ENCODE data around the gene A1CF. TPM values are rescaled to one million over a fixed set of nuclear protein-coding genes. Genes with fewer than 3 reads are reported as not detected.
"Not testable (repeated sequence)": the region's sequence is repeated elsewhere in the genome, so short reads cannot be mapped to it uniquely, and the experiment has no call there.

Gene A1CF
- total RNA-seq, 1 experiment from 2014 or later, result not detected

DNA sequence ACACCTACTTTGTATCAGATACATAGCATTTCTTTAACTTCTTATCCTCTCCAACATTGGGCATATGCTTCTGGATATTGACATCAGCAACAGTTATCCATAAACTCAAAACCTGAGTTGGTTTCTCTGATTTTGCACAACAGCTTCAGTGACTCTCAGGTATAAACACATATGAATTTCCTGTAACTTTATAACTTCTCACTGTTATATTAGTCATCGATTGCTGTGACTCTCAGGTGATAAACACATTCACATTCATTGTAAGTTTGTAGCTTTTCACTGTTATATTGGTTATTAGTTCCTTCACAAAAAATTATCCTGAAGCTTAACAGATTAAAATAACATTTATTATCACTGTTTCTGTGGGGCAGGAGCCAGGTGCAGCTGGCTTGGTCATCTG is 88.7 kb downstream of the A1CF start:
- no peaks in the 10 kb centered on the region for H3K4me1 Mint-ChIP-seq (ENCODE audit: insufficient read depth, unreplicated experiment)
- BruUV-seq (replicated peaks), result no TSS peak
- ChIA-PET CTCF (interaction anchor here (0.6 kb wide), 1 partner anchor 252 kb away, joined by 3 read pairs; no protein-coding TSS in a partner anchor), POLR2A (no interaction called here)
- intact Hi-C loops (cut with micrococcal nuclease), result no loop called here
- TF ChIP-seq, protein P1, sequence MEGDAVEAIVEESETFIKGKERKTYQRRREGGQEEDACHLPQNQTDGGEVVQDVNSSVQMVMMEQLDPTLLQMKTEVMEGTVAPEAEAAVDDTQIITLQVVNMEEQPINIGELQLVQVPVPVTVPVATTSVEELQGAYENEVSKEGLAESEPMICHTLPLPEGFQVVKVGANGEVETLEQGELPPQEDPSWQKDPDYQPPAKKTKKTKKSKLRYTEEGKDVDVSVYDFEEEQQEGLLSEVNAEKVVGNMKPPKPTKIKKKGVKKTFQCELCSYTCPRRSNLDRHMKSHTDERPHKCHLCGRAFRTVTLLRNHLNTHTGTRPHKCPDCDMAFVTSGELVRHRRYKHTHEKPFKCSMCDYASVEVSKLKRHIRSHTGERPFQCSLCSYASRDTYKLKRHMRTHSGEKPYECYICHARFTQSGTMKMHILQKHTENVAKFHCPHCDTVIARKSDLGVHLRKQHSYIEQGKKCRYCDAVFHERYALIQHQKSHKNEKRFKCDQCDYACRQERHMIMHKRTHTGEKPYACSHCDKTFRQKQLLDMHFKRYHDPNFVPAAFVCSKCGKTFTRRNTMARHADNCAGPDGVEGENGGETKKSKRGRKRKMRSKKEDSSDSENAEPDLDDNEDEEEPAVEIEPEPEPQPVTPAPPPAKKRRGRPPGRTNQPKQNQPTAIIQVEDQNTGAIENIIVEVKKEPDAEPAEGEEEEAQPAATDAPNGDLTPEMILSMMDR (IDR thresholded peaks at IDR 0.05; ENCODE audit: unreplicated experiment), result no peak
- H3K9me3 Mint-ChIP-seq (ENCODE audit: unreplicated experiment), result no peaks in the 10 kb centered on the region
- DNase-seq (ENCODE audit: unreplicated experiment), result no peak
- no peaks in the 10 kb centered on the region for H3K36me3 Mint-ChIP-seq (ENCODE audit: insufficient read depth, unreplicated experiment)
- H3K27ac Mint-ChIP-seq (ENCODE audit: low read depth, unreplicated experiment), result no peak overlapping the region
- H3K4me3 Mint-ChIP-seq (ENCODE audit: unreplicated experiment), result no peak overlapping the region
- peaks cover 32% of the 10 kb centered on the region for H3K27me3 Mint-ChIP-seq (ENCODE audit: insufficient read depth, unreplicated experiment)

GRCh38 chr10:50794490-50794889 is 90.9 kb downstream of the A1CF start:
- intact Hi-C loops (cut with micrococcal nuclease), result no loop called here
- Mint-ChIP-seq H3K36me3 (ENCODE audit: insufficient read depth, unreplicated experiment) (no peaks in the 10 kb centered on the region), H3K4me3 (ENCODE audit: unreplicated experiment) (no peak overlapping the region), H3K27ac (ENCODE audit: low read depth, unreplicated experiment) (no peak overlapping the region), H3K27me3 (ENCODE audit: insufficient read depth, unreplicated experiment) (peaks cover 33% of the 10 kb centered on the region), H3K9me3 (ENCODE audit: unreplicated experiment) (no peaks in the 10 kb centered on the region), H3K4me1 (ENCODE audit: insufficient read depth, unreplicated experiment) (no peaks in the 10 kb centered on the region)
- ChIA-PET POLR2A (no interaction called here), CTCF (no interaction called here)
- BruUV-seq (replicated peaks), result no TSS peak
- TF ChIP-seq, protein P1 (IDR thresholded peaks at IDR 0.05; ENCODE audit: unreplicated experiment), result no peak
- DNase-seq (ENCODE audit: unreplicated experiment), result peak; percentile 3

- H3K9me3 Mint-ChIP-seq (ENCODE audit: unreplicated experiment), result no peaks in the 10 kb centered on the region
- H3K4me3 Mint-ChIP-seq (ENCODE audit: unreplicated experiment), result no peak overlapping the region
- TF ChIP-seq, protein P1 (IDR thresholded peaks at IDR 0.05; ENCODE audit: unreplicated experiment), result peak; percentile 58
- H3K27me3 Mint-ChIP-seq (ENCODE audit: insufficient read depth, unreplicated experiment), result peaks cover 33% of the 10 kb centered on the region
- ChIA-PET CTCF (interaction anchor here (0.7 to 1.3 kb wide), 4 partner anchors 40 to 283 kb away, joined by 3 to 5 read pairs (median 3); no protein-coding TSS in a partner anchor), POLR2A (no interaction called here)
- no peak overlapping the region for H3K27ac Mint-ChIP-seq (ENCODE audit: low read depth, unreplicated experiment)
- intact Hi-C loops (cut with micrococcal nuclease), result loop anchor here (1.0 to 2.0 kb wide), 2 partner anchors 102 to 212 kb away; no protein-coding TSS in a partner anchor
- no TSS peak for BruUV-seq (replicated peaks)
- peak; percentile 59 for DNase-seq (ENCODE audit: unreplicated experiment)
- H3K4me1 Mint-ChIP-seq (ENCODE audit: insufficient read depth, unreplicated experiment), result no peaks in the 10 kb centered on the region
- no peaks in the 10 kb centered on the region for H3K36me3 Mint-ChIP-seq (ENCODE audit: insufficient read depth, unreplicated experiment)
Observed at GRCh38 chr10:50788951-50789945, 96.2 kb downstream of the A1CF start.

DNA sequence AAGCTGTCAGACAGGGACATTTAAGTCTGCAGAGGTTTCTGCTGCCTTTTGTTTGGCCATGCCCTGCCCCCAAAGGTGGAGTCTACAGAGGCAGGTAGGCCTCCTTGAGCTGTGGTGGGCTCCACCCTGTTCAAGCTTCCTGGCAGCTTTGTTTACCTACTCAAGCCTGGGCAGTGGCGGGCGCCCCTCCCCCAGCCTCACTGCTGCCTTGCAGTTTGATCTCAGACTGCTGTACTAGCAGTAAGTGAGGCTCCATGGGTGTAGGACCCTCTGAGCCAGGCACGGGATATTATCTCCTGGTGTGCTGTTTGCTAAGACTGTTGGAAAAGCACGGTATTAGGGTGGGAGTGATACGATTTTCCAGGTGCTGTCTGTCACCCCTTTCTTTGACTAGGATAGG is 97.5 kb downstream of the A1CF start:
- H3K4me1 Mint-ChIP-seq (ENCODE audit: insufficient read depth, unreplicated experiment); H3K4me3 Mint-ChIP-seq (ENCODE audit: unreplicated experiment); H3K27ac Mint-ChIP-seq (ENCODE audit: low read depth, unreplicated experiment); DNase-seq (ENCODE audit: unreplicated experiment); H3K9me3 Mint-ChIP-seq (ENCODE audit: unreplicated experiment); BruUV-seq (replicated peaks); POLR2A ChIA-PET; H3K36me3 Mint-ChIP-seq (ENCODE audit: insufficient read depth, unreplicated experiment): not testable (repeated sequence)
- H3K27me3 Mint-ChIP-seq (ENCODE audit: insufficient read depth, unreplicated experiment), result peaks cover 33% of the 10 kb centered on the region
- CTCF ChIA-PET, result interaction anchor here (0.6 to 0.8 kb wide), 3 partner anchors 11 to 84 kb away, joined by 3 to 5 read pairs (median 3); no protein-coding TSS in a partner anchor
- intact Hi-C loops (cut with micrococcal nuclease), result loop anchor here (2.0 kb wide), 1 partner anchor 213 kb away; no protein-coding TSS in a partner anchor

DNA sequence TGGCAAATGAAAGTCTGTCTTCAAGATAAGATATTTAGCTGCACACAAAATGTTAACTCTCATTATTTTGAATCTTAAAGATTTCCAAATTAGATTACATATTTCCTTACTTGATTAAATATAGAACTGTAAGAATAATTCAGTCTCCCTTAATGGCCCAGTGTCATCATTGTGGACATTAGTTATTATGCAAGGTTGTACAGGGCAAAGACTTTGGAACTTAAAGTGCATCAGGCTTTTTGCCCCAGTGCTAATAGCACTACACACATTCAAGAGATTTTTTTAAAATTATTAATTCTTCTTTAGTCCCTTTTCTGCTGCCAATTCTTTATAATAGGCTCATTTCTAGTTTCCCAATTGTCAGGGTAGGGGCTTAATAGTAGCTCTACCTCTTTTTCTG is 103.4 kb downstream of the A1CF start:
- POLR2A ChIA-PET; CTCF ChIA-PET; H3K36me3 Mint-ChIP-seq (ENCODE audit: insufficient read depth, unreplicated experiment); H3K9me3 Mint-ChIP-seq (ENCODE audit: unreplicated experiment); intact Hi-C loops (cut with micrococcal nuclease); H3K27ac Mint-ChIP-seq (ENCODE audit: low read depth, unreplicated experiment); BruUV-seq (replicated peaks); H3K4me3 Mint-ChIP-seq (ENCODE audit: unreplicated experiment); DNase-seq (ENCODE audit: unreplicated experiment); H3K4me1 Mint-ChIP-seq (ENCODE audit: insufficient read depth, unreplicated experiment): not testable (repeated sequence)
- peaks cover 15% of the 10 kb centered on the region for H3K27me3 Mint-ChIP-seq (ENCODE audit: insufficient read depth, unreplicated experiment)

GRCh38 chr10:50780036-50780435 is 105.4 kb downstream of the A1CF start:
- H3K27ac Mint-ChIP-seq (ENCODE audit: low read depth, unreplicated experiment); H3K27me3 Mint-ChIP-seq (ENCODE audit: insufficient read depth, unreplicated experiment); H3K4me1 Mint-ChIP-seq (ENCODE audit: insufficient read depth, unreplicated experiment); H3K4me3 Mint-ChIP-seq (ENCODE audit: unreplicated experiment); H3K36me3 Mint-ChIP-seq (ENCODE audit: insufficient read depth, unreplicated experiment); POLR2A ChIA-PET; intact Hi-C loops (cut with micrococcal nuclease); BruUV-seq (replicated peaks); H3K9me3 Mint-ChIP-seq (ENCODE audit: unreplicated experiment): not testable (repeated sequence)
- CTCF ChIA-PET, result interaction anchor here (0.6 kb wide), 1 partner anchor 369 kb away, joined by 3 read pairs; no protein-coding TSS in a partner anchor
- DNase-seq (ENCODE audit: unreplicated experiment), result peak; percentile 27

GRCh38 chr10:50774868-50775267 is 110.6 kb downstream of the A1CF start:
- intact Hi-C loops (cut with micrococcal nuclease); POLR2A ChIA-PET; H3K4me3 Mint-ChIP-seq (ENCODE audit: unreplicated experiment); H3K27me3 Mint-ChIP-seq (ENCODE audit: insufficient read depth, unreplicated experiment); H3K36me3 Mint-ChIP-seq (ENCODE audit: insufficient read depth, unreplicated experiment); DNase-seq (ENCODE audit: unreplicated experiment); H3K27ac Mint-ChIP-seq (ENCODE audit: low read depth, unreplicated experiment); H3K9me3 Mint-ChIP-seq (ENCODE audit: unreplicated experiment); H3K4me1 Mint-ChIP-seq (ENCODE audit: insufficient read depth, unreplicated experiment); CTCF ChIA-PET; BruUV-seq (replicated peaks): not testable (repeated sequence)
